GM13977 (cell line): ENCODE measurements around the gene TMTC1.

ENCODE experiments used
- DNase-seq: peaks from one replicate; pipeline ENCODE4 v3.0.0; 2012; ENCODE audit warnings: low spot score
- CTCF ChIP-seq: IDR thresholded peaks from 2 replicates; pipeline ENCODE4 v1.5.1; 2012; ENCODE audit warnings: mild to moderate bottlenecking, control low read depth; ENCODE audit not compliant: insufficient read depth; ENCODE audit errors: extremely low read depth, missing control alignments
- in situ Hi-C: fragments of 300-500 bp; cut with MboI; formaldehyde crosslinking; loops from one replicate; pipeline ENCODE4 v1.12.0; 2022; ENCODE audit warnings: low sequenced_read_pairs, low pct_unique_long_range_greater_than_20kb, mixed read lengths, inconsistent platforms; ENCODE audit not compliant: unreplicated experiment

TMTC1 gene

GRCh38 chr12:29676676-29677075 lies 107.1 kb downstream of the TMTC1 start:
- in situ Hi-C loops: no loop called here
- no peak for TF ChIP-seq CTCF
- DNase-seq: no peak

GRCh38 chr12:29674463-29674862 lies 109.3 kb downstream of the TMTC1 start:
- no peak for DNase-seq
- TF ChIP-seq CTCF: no peak
- in situ Hi-C loops: no loop called here

- no peak for TF ChIP-seq CTCF
- no peak for DNase-seq
- in situ Hi-C loops: no loop called here
Observed at GRCh38 chr12:29673346-29673745, 110.4 kb downstream of the TMTC1 start.

GRCh38 chr12:29672580-29672979 lies 111.2 kb downstream of the TMTC1 start:
- no peak for DNase-seq
- no peak for TF ChIP-seq CTCF
- in situ Hi-C loops: no loop called here

GRCh38 chr12:29671742-29672141 lies 112.0 kb downstream of the TMTC1 start:
- in situ Hi-C loops: no loop called here
- TF ChIP-seq CTCF: no peak
- DNase-seq: no peak

- TF ChIP-seq CTCF: no peak
- no peak for DNase-seq
- in situ Hi-C loops: no loop called here
Observed at GRCh38 chr12:29667011-29667410, 116.7 kb downstream of the TMTC1 start.

GRCh38 chr12:29665107-29665506 lies 118.6 kb downstream of the TMTC1 start:
- no peak for TF ChIP-seq CTCF
- in situ Hi-C loops: no loop called here
- no peak for DNase-seq
